Neural progenitor cell (in vitro differentiated cells): Measurements from ENCODE around the gene SNAPC2.

Source experiments
- CTCF ChIP-seq: fragments of 200-600 bp; sonication (generic); IDR thresholded peaks from 2 replicates; pipeline ENCODE4 v1.5.1; 2017; ENCODE audit warnings: antibody characterized with exemption, mild to moderate bottlenecking
- EZH2 ChIP-seq: fragments of 200-600 bp; sonication (generic); IDR thresholded peaks from 2 replicates; pipeline ENCODE4 v1.6.1; 2017; ENCODE audit warnings: antibody characterized with exemption, mild to moderate bottlenecking, moderate library complexity

DNA sequence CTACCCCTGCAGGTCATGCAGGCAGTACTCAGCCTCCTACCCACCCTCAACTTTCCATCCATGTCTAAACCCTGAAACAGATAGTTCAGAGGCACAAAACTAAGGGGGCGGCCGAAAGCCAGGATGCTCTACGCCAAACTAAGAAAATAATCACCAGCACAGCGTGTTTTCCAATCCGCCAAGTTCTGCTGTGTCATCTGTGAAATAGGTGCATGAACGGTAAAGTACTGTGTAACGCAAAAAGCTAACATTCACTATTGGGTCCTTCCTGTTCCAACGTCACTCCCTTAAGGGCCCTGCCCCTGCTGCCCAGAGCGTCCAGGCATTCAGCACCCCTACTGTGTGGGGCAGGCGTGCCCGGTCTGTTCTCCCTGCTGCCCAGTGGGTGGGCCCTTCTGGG is 35.6 kb downstream of the SNAPC2 start:
- TF ChIP-seq CTCF: no peak
- TF ChIP-seq EZH2: no peak
